COR-L47 (cell line): ENCODE results near the gene PRDM15.

Experiments used
- DNase-seq: peaks from one replicate; lab custom pipeline; 2025; lab: John Stamatoyannopoulos, UW

PRDM15 gene

DNA sequence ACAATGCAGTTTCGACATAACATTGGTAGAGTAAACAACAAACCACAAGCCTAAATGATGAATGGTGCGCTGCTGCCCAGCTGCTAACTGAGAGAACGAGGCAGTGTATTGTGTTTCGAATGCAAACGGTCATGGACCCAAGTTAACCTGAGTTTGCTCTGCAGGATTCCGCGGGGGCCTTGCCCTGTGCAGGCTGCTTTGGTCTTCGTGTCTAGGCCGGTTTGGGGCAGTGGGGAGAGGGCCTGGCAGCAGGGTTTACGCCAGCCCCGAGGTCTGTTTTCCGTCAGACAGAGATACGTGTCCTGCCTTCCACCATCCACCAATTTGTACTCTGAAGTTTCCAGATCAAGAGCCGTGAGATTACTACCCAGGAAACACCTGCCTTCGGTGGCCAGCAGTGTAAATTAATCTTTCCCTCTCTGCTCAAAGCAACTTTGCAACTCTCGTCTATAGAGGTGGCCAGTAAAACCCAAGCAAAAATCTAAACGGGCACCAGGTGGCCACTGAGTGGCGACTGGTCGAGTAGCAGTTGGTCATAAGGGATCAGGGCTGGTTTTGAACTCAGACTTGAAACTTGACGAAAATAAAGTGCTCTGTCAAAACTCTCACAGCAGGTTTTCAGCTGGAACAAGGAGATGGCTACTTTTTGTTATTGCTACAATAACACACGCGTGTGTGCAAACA is 6.3 kb upstream of the PRDM15 start:
- DNase-seq = no peak

GRCh38 chr21:41884501-41885030 is 5.4 kb upstream of the PRDM15 start:
- no peak for DNase-seq

GRCh38 chr21:41883582-41883981 is 4.4 kb upstream of the PRDM15 start:
- DNase-seq = no peak

- no peak for DNase-seq
These were observed 1.9 kb upstream of the PRDM15 start for GRCh38 chr21:41881051-41881450.

DNA sequence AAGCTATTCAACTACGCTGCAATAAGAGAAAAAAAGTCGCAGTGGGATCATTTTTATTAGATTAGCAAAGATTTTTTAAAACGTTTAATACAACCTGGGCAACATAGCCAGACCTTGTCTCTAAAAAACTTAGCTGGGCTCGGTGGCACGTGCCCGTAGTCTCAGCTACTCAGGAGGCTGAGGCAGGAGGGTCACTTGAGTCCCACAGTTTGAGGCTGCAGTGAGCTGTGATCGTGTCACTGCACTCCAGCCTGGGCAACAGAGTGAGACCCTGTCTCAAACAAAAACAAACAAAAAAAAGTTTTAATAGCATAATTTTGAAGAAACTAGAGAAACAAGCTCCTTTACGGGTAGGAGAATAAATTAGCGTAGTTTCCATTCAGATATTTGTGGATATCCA is 1.0 kb upstream of the PRDM15 start:
- no peak for DNase-seq

- peak; percentile 72 for DNase-seq
These were observed 334 bp downstream of the PRDM15 start for GRCh38 chr21:41878831-41879189.

GRCh38 chr21:41877901-41878830 is 978 bp downstream of the PRDM15 start:
- DNase-seq = peak; percentile 38

DNA sequence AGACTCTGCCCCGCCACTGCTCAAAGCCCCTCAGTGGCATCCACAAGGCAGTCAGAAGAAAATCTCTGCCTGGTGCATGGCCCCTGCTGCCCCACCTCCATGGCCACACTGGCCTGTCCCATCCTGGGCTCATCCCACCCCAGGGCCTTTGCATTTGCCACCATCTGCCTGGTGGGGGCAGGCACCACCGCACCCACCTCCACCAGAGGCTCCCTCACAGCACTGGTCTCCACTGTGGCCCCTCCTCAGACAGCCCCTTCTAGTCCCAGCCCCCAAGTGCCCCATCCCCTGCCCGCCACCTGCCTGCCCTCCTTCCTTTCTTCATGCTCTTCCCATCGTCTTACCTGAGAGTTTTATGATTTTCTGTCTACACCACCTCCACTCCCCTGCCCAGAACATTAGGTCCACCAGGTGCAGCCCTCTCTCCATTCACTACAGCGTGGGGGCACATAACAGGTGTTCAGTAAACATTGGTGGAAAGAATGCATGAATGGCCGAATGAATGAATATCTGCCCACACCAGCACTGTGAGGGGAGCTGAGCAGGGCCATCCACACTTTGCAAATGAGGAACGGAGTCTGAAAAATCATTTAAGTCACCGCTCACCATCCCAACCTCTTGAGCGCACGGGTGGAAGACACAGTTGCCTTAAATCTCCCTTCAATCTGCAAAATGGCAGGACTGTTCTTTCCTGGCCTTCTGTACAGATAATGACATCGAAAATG is 2.1 kb downstream of the PRDM15 start:
- no peak for DNase-seq

GRCh38 chr21:41876396-41876795 is 2.7 kb downstream of the PRDM15 start:
- no peak for DNase-seq

DNA sequence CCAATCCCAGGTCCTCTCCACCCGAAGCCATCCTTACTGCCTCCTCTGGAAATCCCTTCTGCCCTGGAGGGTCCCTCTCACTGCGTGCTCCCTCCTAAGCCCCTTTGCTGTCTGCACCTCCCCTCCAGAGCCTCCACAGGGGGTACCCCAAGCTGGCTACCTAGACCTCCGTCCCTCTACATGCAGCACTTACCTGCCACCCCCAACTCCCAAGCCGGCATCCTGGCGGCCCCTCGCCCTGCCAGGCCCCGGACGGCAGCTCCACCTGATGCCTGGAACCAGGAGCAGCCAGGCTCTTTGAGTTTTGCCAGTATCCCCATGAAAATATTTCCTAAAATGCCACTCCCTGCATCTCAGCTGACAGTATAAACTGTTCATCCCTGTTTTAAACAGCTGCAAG is 4.1 kb downstream of the PRDM15 start:
- DNase-seq = no peak

GRCh38 chr21:41874611-41875010 is 4.5 kb downstream of the PRDM15 start:
- no peak for DNase-seq

- DNase-seq = no peak
These were observed 5.7 kb downstream of the PRDM15 start for GRCh38 chr21:41873426-41873825.

DNA sequence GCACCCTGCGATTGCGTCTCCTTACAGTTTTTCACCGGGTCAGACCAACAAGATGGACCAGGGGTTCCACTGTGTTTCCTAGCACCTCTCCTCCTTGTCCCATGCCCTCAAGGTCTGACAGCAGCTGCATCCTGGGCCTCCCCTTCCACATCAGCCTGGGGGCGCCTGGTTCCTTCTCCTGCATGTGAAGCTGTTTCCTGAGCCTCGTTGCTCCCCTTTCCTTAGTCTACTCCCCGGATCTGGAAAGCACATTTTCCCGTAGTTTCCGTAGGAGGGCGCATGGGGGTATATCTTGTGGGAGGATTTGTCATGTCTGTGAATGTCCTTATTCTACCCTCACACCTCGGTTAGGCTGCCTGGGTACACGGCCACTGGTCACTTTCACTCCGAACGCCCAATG is 6.1 kb downstream of the PRDM15 start:
- no peak for DNase-seq

DNA sequence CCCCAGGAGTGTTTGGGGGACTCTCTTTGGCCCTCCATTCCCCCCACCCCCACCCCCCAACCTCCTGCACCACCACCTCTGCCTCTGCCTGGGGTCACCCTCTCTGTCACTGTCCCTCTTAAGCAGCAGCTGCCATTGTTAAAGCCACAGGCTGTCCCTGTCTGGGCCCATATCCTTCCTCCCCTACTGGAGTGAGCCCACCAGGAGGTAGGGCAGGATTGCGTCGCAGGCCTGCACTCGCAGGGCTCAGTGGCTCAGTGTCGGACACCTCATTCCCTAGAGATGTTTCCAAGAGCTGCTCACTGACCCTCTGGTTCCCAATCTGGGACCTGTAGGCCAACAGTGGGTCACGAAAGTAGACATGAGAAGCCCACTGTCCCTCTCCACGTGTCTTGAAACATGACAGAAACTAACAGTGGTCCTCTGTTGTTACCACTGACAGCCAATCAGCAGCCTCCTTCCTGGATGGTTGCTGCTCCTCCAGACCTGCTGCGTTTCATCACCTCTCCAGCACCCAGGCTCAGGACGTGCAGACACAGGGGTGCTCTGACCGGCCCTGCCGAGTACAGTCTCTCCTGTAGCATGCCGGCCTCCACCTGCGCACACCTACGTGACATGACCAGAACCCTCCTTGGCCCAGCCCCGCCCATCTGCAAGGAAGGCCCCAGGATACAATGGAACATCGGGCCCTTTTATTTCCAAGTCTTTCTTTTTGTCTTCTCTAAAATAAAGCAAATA is 7.7 kb downstream of the PRDM15 start:
- no peak for DNase-seq

DNA sequence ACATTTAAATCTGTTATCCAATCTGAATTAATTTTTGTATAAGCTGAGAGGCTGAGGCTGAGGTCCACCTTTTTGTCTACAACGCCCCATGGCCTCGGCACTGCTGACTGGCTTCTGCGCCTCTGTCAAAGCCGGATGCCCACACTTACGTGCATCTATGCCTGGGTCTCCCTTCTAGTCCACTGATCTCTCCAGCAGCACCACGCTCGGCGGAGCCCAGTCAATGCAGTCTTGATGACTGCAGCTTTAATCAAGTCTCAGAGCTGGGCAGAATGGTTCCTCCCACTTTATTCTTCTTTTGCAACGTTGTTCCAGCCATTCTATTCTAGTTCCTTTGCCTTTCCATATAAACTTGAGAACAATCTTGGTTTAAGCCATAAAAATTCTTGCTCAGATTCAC is 9.4 kb downstream of the PRDM15 start:
- DNase-seq = no peak

DNA sequence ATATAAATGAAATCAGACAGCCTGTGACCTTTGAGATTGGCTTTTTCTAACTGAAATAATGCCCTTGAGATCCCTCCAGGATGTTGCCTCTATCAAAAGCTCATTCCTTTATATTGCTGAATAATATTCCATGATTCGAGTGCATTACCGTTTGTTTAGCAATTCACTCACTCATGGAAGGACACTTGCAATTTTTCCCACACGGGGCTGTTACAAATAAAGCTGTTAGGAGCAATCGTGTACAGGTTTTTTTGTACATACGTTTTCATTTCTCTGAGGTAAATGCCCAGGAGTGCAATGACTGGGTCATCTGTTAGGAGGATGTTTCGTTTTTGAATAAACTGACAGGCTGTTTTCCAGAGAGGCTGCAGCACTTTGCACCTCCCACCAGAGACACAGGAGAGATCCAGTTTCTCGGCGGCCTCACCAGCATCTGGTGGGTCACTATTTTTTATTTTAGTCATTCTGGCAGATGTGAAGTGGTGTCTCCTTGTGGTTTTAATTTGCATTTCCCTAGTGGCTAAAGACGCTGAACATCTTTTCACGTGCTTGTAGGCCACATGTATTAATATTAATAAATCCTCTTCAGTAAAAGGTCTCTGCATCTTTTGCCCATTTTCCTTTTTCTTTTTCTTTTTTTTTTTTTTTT is 11.0 kb downstream of the PRDM15 start:
- no peak for DNase-seq

DNA sequence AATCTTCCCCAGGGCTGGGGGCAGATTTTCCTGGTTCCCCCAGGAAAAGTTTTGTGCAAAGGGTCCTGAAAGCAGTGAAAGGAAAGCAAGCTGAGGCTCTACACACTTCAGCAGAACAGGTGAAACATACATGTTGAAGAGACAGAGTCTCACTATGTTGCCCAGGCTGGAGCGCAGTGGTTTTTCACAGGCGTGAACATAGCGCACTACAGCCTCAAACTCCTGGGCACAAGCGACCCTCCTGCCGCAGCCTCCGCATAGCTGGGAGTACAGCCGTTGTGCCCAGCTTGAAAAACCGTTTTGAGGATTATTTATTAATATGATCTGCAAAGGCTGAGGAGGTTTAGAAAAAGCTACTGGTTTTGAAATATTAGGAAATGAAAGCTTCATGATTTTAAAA is 11.8 kb downstream of the PRDM15 start:
- DNase-seq = no peak

GRCh38 chr21:41866274-41866809 is 12.8 kb downstream of the PRDM15 start:
- no peak for DNase-seq

DNA sequence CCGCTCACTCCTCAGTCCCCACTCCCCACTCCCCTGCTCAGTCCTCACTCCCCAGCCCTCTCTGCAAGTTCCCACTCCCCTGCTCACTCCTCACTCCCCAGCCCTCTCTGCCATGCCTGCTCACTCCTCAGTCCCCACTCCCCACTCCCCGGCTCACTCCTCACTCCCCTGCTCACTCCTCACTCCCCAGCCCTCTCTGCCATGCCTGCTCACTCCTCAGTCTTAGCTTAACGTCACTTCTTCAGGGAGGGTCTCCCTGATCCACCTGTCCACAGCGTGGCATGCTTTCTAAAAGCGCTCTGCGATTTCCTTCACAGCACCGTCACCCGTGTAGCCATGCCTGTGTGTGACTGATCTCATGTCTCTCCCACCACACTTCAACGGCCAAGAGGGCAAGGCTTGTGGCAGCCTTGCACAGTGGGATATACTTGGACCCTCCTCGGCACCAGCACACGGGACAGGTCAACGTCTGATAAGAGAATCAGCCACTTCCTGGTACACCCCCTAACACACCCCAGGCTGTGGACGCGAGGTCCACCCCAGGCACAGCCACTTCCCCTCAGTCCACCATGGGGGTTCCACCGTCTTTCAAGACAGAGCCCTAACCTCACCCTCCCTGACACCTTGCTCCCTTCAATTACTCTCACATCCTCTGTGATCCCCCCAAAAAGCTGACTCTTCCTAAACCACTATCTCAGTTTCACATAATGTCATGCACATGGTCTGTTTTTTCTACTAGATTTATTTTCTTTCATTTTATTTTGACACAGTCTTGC is 14.0 kb downstream of the PRDM15 start:
- DNase-seq = no peak

DNA sequence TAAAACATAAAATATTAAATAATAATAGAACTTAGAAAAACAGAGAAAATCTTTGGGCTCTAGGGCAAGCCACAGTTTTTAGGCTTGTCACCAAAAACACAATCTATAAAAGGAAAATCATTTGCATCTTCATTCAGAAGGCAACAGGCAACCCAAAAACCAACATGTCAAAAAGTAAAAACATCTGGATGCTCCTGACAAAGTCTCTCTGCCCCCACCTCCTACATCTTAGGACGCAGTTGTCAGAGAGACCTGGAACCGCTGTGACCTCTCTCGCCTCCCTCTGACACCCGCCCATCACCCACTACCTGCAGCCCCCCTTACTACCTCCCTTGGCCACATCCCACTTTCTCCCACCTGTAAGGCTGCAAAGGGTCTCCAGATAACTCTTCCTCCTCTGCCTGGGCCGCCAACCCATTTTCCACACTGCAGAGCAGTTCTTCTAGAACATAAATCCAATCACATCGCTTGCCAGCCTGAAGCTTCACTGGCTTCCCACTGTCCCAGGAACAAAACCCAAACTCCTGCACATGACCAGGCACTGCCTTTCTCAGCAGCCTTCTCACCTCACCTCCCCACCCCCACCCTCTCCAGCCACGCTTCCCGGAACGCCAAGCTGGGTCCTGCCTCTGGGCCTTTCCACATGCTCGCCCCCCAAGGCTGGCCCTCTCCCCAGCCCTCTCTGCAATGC is 14.7 kb downstream of the PRDM15 start:
- DNase-seq = no peak
